ENCODE measurements around the gene CLINT1. TPM values are rescaled to one million over a fixed set of nuclear protein-coding genes. Genes with fewer than 3 reads are reported as not detected.

CLINT1 gene
- total RNA-seq, 1 donor from 2014 or later, result 126 TPM

DNA sequence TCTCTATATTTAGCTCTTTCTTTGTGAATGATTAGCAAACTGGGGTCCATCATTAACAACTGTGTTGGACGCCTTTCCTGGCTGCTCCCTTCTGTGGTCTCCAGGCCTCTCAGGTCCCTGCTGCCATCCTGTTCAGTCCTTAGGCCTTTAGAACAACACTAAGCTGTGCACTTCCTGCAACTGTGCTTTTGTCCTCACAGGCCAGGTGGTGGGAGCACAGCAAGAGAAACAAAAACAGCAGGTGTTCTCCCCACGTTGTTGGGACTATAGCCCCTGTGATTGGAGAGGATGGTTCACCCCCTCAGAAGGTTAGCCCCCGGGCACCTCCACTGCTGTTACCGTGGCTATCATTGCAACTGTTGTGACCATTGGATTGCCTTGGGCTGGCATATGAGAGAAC lies 41.7 kb upstream of the CLINT1 start:
- Histone ChIP-seq H3K9me3 (no peaks in the 10 kb centered on the region), H3K4me1 (no peaks in the 10 kb centered on the region), H3K27ac (no peak overlapping the region), H3K36me3 (no peaks in the 10 kb centered on the region), H3K4me3 (no peak overlapping the region), H3K27me3 (no peaks in the 10 kb centered on the region)
- intact Hi-C loops (cut with DNase I), result no loop called here
- DNase-seq (ENCODE audit: extremely low spot score in 2 of 2), result no peak
- TF ChIP-seq POLR2AphosphoS5 (IDR thresholded peaks at IDR 0.05; ENCODE audit: insufficient read depth in 1 of 2, low read depth in 1 of 2) (no peak), POLR2A (IDR thresholded peaks at IDR 0.05) (no peak)
- TF ChIP-seq, protein P1, sequence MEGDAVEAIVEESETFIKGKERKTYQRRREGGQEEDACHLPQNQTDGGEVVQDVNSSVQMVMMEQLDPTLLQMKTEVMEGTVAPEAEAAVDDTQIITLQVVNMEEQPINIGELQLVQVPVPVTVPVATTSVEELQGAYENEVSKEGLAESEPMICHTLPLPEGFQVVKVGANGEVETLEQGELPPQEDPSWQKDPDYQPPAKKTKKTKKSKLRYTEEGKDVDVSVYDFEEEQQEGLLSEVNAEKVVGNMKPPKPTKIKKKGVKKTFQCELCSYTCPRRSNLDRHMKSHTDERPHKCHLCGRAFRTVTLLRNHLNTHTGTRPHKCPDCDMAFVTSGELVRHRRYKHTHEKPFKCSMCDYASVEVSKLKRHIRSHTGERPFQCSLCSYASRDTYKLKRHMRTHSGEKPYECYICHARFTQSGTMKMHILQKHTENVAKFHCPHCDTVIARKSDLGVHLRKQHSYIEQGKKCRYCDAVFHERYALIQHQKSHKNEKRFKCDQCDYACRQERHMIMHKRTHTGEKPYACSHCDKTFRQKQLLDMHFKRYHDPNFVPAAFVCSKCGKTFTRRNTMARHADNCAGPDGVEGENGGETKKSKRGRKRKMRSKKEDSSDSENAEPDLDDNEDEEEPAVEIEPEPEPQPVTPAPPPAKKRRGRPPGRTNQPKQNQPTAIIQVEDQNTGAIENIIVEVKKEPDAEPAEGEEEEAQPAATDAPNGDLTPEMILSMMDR (IDR thresholded peaks at IDR 0.05), result no peak

DNA sequence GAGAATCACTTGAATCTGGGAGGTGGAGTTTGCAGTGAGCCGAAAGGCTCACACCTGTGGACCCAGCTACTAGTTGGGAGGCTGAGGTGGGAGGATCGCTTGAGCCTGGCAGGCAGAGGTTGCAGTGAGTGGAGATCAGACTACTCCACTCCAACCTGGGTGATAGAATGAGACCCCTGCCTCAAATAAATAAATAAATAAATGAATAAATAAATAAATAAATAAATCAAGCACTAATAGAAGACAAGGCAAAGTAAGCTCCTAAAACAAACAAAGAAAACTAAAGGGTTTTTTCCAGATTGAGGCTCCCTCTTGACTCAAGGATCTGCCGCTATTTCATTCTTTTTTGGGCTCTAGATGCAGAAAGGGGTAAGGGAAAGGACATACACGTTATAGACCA lies 34.7 kb upstream of the CLINT1 start:
- TF ChIP-seq, protein P1 (IDR thresholded peaks at IDR 0.05), result no peak
- TF ChIP-seq POLR2AphosphoS5 (IDR thresholded peaks at IDR 0.05; ENCODE audit: insufficient read depth in 1 of 2, low read depth in 1 of 2), result no peak
- H3K9me3 ChIP-seq, result no peaks in the 10 kb centered on the region
- H3K4me1 ChIP-seq, result no peaks in the 10 kb centered on the region
- H3K4me3 ChIP-seq, result no peak overlapping the region
- DNase-seq (ENCODE audit: extremely low spot score in 2 of 2), result no peak
- H3K27me3 ChIP-seq, result no peaks in the 10 kb centered on the region
- no peak overlapping the region for H3K27ac ChIP-seq
- no peaks in the 10 kb centered on the region for H3K36me3 ChIP-seq
- intact Hi-C loops (cut with DNase I), result no loop called here

DNA sequence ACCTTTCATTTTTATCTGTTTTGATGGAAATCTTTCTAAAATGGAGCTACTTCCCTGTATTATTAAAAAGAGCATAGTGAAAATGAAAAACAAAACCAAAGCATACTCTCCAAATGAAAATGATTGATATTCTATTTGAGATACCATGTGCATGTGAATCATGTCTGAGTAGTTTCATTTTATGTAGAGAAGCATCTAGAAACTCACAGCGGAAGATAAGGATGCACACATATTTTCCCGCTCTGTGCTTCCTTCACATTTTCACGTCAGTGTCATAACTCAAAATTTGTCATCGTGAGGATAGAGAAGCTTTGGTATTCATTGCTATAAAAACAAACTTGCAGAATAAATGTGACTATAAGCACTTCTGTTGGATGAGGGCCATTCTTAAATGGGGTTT lies 34.0 kb upstream of the CLINT1 start:
- DNase-seq (ENCODE audit: extremely low spot score in 2 of 2), result no peak
- no peaks in the 10 kb centered on the region for H3K36me3 ChIP-seq
- no peaks in the 10 kb centered on the region for H3K9me3 ChIP-seq
- H3K27ac ChIP-seq, result no peak overlapping the region
- H3K4me3 ChIP-seq, result no peak overlapping the region
- intact Hi-C loops (cut with DNase I), result no loop called here
- no peaks in the 10 kb centered on the region for H3K27me3 ChIP-seq
- TF ChIP-seq POLR2A (IDR thresholded peaks at IDR 0.05) (no peak), POLR2AphosphoS5 (IDR thresholded peaks at IDR 0.05; ENCODE audit: insufficient read depth in 1 of 2, low read depth in 1 of 2) (no peak)
- TF ChIP-seq, protein P1 (IDR thresholded peaks at IDR 0.05), result no peak
- H3K4me1 ChIP-seq, result no peaks in the 10 kb centered on the region

DNA sequence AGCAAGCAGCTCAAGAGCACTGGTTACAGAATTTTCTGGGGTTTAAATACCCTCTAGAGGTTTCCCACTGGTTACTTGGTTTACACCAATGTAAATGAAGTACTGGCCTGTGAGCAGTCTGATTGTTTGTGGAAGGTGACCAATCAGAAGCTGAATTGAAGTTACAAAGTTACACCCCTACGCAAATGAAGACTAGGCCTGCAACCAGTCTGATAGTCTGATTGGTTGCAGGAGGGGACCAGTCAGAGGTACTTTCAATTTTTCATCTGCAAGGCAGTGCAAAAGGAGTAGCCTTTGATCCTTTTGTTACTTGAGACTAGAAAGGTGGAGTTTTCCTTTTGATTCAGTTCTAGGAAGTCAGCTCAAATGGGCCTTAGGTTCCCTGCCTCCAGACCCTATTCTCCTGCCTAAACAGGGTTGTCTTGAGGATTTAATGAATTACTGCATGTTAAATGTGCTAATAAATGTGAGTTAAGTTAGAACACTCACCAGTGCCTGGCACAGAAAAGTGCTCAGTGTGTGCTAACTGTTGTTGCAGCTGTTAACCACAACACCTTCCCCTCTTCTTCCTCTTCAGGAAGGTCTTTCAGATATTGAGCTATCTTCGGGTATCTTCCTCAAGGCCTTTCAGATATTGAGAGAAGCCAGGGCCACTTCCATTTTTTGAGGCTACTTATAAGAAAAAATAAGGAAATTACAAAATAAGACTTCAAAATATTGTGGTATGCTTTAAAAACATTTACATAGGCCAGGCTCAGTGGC lies 32.1 kb upstream of the CLINT1 start:
- intact Hi-C loops (cut with DNase I), result no loop called here
- DNase-seq (ENCODE audit: extremely low spot score in 2 of 2), result no peak
- no peak overlapping the region for H3K4me3 ChIP-seq
- TF ChIP-seq POLR2A (IDR thresholded peaks at IDR 0.05) (no peak), POLR2AphosphoS5 (IDR thresholded peaks at IDR 0.05; ENCODE audit: insufficient read depth in 1 of 2, low read depth in 1 of 2) (no peak)
- TF ChIP-seq, protein P1 (IDR thresholded peaks at IDR 0.05), result no peak
- H3K27me3 ChIP-seq, result no peaks in the 10 kb centered on the region
- no peaks in the 10 kb centered on the region for H3K4me1 ChIP-seq
- no peaks in the 10 kb centered on the region for H3K9me3 ChIP-seq
- H3K27ac ChIP-seq, result no peak overlapping the region
- no peaks in the 10 kb centered on the region for H3K36me3 ChIP-seq

DNA sequence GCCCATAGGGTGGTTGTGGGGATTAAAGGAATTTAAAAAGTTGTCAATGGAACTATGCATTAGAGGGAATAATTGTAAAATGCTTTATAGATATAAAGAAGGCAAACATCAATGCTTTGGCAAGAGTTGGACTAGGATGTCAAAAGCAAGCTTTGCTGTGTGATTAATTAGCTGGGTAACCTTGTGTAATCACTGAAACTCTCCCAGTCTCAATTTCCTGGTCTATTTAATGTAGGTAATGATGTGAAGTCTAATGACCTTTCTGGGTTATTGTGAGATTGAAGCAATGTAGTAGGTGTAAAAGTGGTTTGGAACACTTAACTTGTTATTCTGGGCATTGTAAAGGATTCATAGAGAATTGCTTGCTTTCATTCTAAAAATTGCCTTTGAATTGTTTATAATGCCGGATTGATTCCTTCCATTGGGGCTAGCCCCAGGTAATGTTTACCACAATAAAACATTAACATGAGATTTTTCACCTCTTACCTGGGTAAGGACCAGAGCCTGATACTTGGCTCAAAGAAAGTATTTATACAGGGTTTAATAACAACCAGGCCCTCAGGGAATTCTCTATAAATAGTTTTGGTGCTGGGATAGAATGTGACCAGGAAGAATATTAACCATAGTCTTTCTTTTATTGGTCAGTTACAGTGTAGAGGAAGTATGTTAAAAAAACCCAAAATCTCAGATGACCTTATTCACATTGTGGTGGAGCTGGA lies 30.0 kb upstream of the CLINT1 start:
- TF ChIP-seq POLR2A (IDR thresholded peaks at IDR 0.05) (no peak), POLR2AphosphoS5 (IDR thresholded peaks at IDR 0.05; ENCODE audit: insufficient read depth in 1 of 2, low read depth in 1 of 2) (no peak)
- TF ChIP-seq, protein P1 (IDR thresholded peaks at IDR 0.05), result no peak
- H3K27ac ChIP-seq, result no peak overlapping the region
- no peak for DNase-seq (ENCODE audit: extremely low spot score in 2 of 2)
- intact Hi-C loops (cut with DNase I), result no loop called here
- no peaks in the 10 kb centered on the region for H3K4me1 ChIP-seq
- no peaks in the 10 kb centered on the region for H3K36me3 ChIP-seq
- no peaks in the 10 kb centered on the region for H3K27me3 ChIP-seq
- H3K9me3 ChIP-seq, result no peaks in the 10 kb centered on the region
- no peak overlapping the region for H3K4me3 ChIP-seq
